Measurements from ENCODE around the gene ZNF366. TPM values are rescaled to one million over a fixed set of nuclear protein-coding genes. Genes with fewer than 3 reads are reported as not detected.
A peak's percentile ranks its signal among the peaks of the same experiment; 100 is the strongest.

Gene ZNF366
- total and polyA plus RNA-seq, 2 experiments from 2014 or later = not detected

DNA sequence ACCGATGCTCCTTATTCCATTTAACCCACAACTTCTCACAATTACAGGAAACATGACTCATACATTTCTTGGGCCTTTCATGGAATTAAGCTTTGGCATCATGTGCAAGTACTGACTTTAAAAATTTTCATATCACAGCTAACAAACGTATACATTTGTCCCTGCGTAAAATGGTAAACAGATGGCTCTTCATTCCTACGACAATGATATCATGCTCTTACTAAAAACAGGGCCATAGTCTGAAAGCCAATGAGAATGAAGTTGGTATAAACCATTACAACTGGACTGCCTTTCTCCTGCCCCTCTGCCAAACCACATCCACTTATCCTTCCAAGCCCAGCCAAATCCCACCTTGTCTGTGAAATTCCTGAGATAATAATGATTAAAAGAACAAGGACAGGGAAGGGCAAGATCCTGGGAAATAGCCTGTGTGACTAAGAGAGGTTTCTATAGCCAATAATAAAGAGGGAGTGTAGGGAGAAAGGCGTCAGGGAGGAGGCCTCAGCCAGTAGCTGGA, 44.9 kb upstream of the ZNF366 start:
- Histone ChIP-seq H3K36me3 (no peaks in the 10 kb centered on the region), H3K9me3 (ENCODE audit: low read depth) (no peaks in the 10 kb centered on the region), H3K27me3 (no peaks in the 10 kb centered on the region), H3K4me3 (no peak overlapping the region), H3K27ac (no peak overlapping the region), H3K4me1 (ENCODE audit: low read depth) (peaks cover 16% of the 10 kb centered on the region)
- peak in 1 of 2 donors; percentile 96 for DNase-seq (ENCODE audit: low read depth in 1 of 2, low spot score in 1 of 2)
- TF ChIP-seq, protein P1, sequence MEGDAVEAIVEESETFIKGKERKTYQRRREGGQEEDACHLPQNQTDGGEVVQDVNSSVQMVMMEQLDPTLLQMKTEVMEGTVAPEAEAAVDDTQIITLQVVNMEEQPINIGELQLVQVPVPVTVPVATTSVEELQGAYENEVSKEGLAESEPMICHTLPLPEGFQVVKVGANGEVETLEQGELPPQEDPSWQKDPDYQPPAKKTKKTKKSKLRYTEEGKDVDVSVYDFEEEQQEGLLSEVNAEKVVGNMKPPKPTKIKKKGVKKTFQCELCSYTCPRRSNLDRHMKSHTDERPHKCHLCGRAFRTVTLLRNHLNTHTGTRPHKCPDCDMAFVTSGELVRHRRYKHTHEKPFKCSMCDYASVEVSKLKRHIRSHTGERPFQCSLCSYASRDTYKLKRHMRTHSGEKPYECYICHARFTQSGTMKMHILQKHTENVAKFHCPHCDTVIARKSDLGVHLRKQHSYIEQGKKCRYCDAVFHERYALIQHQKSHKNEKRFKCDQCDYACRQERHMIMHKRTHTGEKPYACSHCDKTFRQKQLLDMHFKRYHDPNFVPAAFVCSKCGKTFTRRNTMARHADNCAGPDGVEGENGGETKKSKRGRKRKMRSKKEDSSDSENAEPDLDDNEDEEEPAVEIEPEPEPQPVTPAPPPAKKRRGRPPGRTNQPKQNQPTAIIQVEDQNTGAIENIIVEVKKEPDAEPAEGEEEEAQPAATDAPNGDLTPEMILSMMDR (IDR thresholded peaks at IDR 0.05; ENCODE audit: low read depth, low read length) = no peak

DNA sequence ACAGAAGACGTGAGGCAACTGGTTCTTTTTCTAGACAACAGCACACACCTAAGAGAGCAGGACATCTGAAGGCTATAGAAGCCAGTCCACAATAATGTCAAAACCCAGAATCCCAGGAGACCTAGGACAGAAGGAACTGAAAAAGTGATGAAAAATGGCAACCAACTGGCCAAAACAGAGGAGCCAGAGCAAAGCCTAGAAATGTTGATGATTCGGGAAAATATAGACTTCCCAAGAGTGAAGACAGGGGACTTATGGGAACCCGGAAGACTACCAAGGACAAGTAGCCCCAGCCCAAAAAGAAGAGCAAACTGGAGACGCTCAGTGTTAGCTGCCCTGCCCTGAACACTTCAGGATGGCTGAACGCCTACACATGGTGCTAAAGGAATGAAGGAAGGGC, 43.4 kb upstream of the ZNF366 start:
- DNase-seq (ENCODE audit: low read depth in 1 of 2, low spot score in 1 of 2) = no peak
- no peak overlapping the region for H3K4me3 ChIP-seq
- peaks cover 1% of the 10 kb centered on the region for H3K4me1 ChIP-seq (ENCODE audit: low read depth)
- no peaks in the 10 kb centered on the region for H3K36me3 ChIP-seq
- TF ChIP-seq, protein P1 (IDR thresholded peaks at IDR 0.05; ENCODE audit: low read depth, low read length) = no peak
- H3K27me3 ChIP-seq = no peaks in the 10 kb centered on the region
- no peak overlapping the region for H3K27ac ChIP-seq
- no peaks in the 10 kb centered on the region for H3K9me3 ChIP-seq (ENCODE audit: low read depth)

DNA sequence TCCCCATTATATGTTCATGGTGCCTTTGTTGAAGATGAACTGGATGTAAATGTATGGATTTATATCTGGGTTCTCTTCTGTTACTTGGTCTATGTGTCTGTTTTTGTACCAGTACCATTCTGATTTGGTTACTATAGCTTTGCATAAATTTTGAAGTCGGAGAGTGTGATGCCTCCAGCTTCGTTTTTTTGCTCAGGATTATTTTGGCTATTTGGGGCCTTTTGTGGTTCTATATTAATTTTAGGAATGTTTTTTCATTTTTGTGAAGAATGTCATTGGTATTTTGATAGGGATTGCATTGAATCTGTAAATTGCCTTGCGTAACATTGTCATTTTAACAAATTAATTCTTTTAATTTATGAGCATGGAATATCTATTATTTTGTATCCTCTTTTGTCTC, 36.6 kb upstream of the ZNF366 start:
- H3K4me3 ChIP-seq = no peak overlapping the region
- H3K36me3 ChIP-seq = no peaks in the 10 kb centered on the region
- peaks cover 17% of the 10 kb centered on the region for H3K4me1 ChIP-seq (ENCODE audit: low read depth)
- H3K9me3 ChIP-seq (ENCODE audit: low read depth) = no peaks in the 10 kb centered on the region
- DNase-seq (ENCODE audit: low read depth in 1 of 2, low spot score in 1 of 2) = peak in 1 of 2 donors; percentile 29
- H3K27ac ChIP-seq = no peak overlapping the region
- TF ChIP-seq, protein P1 (IDR thresholded peaks at IDR 0.05; ENCODE audit: low read depth, low read length) = no peak
- H3K27me3 ChIP-seq = no peaks in the 10 kb centered on the region

DNA sequence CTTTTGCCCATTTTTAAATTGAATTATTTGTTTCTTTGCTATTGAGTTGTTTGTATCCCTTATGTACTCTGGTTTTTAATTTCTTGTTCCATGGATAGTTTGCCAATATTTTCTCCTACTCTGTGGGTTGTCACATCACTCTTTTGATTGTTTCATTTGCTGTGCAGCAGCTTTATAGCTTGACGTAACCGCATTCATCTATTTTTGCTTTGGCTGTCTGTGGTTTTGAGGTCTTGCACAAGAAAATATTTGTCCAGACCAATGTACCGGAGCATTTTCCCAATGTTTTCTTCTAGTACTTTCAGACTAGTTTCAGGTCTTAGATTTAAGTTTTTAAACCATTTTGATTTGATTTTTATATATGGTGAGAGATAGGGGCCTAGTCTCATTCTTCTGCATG, 36.2 kb upstream of the ZNF366 start:
- Histone ChIP-seq H3K36me3 (no peaks in the 10 kb centered on the region), H3K4me1 (ENCODE audit: low read depth) (peaks cover 17% of the 10 kb centered on the region), H3K4me3 (no peak overlapping the region), H3K27ac (no peak overlapping the region), H3K9me3 (ENCODE audit: low read depth) (no peaks in the 10 kb centered on the region), H3K27me3 (no peaks in the 10 kb centered on the region)
- TF ChIP-seq, protein P1 (IDR thresholded peaks at IDR 0.05; ENCODE audit: low read depth, low read length) = no peak
- peak in 1 of 2 donors; percentile 94 for DNase-seq (ENCODE audit: low read depth in 1 of 2, low spot score in 1 of 2)

DNA sequence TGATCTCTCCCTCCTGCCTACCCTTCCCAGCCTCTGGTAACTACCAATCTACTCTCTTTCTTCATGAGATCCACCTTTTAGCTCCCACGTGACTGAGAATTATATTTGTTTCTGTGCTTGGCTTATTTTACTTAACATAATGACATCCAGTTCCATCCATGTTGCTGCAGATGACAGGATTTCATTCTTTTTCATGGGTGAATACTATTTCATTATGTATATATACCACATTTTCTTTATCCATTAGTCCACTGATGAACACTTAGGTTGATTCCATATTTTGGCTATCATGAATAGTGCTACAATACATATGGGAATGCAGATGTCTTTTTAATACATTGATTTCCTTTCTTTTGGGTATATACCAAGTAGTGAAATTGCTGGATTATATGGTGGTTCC, 35.5 kb upstream of the ZNF366 start:
- H3K9me3 ChIP-seq (ENCODE audit: low read depth) = no peaks in the 10 kb centered on the region
- DNase-seq (ENCODE audit: low read depth in 1 of 2, low spot score in 1 of 2) = no peak
- no peak overlapping the region for H3K4me3 ChIP-seq
- no peaks in the 10 kb centered on the region for H3K36me3 ChIP-seq
- H3K27me3 ChIP-seq = no peaks in the 10 kb centered on the region
- H3K27ac ChIP-seq = no peak overlapping the region
- TF ChIP-seq, protein P1 (IDR thresholded peaks at IDR 0.05; ENCODE audit: low read depth, low read length) = no peak
- peaks cover 17% of the 10 kb centered on the region for H3K4me1 ChIP-seq (ENCODE audit: low read depth)
